Measurements from ENCODE around the gene SYF2. TPM values are rescaled to one million over a fixed set of nuclear protein-coding genes. Genes with fewer than 3 reads are reported as not detected.

The SYF2 gene
- total RNA-seq, result 44.0 and 46.8 TPM in 2 replicates

DNA sequence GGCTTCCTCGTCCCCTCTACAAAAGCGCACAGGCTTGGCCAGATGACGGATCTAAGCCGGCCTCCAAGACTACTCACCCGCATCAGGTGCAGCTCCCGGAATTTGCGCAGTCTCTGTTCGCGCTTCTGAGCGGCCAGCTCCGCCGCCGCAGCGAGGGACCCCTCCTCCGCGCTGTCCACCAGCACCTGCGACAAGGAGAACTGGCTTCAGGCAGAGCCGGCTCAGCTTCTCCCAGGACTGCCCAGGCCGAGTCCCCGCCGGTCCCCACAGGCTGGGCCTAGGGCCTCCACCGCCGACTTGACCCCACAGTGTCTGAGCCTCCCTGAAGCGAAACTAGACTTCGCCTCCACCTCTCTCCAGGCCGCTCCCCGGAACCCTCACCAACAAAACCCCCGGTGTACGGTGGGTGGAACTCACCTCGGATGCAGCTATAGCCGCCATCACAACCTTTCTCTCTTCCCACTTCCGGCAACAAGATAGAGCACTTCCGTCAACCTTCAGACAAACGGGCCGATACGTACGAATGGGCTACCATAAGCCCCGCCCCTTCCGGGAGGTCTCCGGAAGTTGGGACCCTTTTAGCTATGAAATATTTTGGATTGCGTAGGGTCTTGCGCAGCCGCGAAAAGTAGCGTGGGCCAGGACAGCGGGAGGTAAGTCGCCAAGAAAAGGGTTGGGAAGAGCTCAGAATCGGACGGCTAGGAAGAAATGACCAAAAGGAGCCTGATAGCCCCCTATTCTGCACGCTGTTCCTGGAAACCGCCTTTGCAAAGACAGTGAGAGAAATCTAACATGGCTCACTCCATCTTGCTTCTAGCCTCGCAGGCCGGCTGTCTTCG lies at the start of gene SYF2:
Gene SYF2, minus strand, starts transcription at position 476 of the 839 bp plus-strand sequence. Its CDS starts 35 bp downstream, at position 441.

DNA sequence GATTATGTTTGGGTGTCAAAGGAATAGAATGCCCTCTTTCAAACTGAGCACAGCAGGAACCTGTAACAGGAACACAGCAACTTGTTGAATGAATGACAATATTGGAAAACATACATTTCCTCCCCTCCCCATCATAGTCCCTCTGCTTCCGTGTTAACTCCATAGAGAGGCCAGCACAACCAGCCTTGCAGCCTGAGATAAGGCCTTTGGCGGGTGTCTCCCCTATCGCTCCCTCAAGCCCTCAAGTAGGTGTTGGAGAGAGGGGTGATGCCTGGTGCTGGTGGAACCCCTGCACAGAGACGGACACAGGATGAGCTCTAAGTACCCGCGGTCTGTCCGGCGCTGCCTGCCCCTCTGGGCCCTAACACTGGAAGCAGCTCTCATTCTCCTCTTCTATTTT lies 39.9 kb upstream of the SYF2 start, which contains the start of gene RHD:
Gene RHD, plus strand, starts transcription at position 272 of the 400 bp plus-strand sequence. Its CDS starts 39 bp downstream, at position 311.

GRCh38 chr1:25247024-25247828 lies 14.9 kb upstream of the SYF2 start, which contains the start of gene RSRP1:
Gene RSRP1, minus strand, starts transcription at chr1:25247454. Its CDS starts 491 bp downstream, at chr1:25246963.

Other genes with a start within 250 kb of the SYF2 start
- 51.3 and 56.4 TPM in 2 replicates for gene RSRP1, start 15.0 kb upstream of the SYF2 start, total RNA-seq
- not detected in 2 replicates for gene RHD, start 40.0 kb upstream of the SYF2 start, total RNA-seq
- 82.7 and 141 TPM in 2 replicates for gene TMEM50A, start 105.8 kb upstream of the SYF2 start, total RNA-seq
- gene RHCE, start 188.3 kb upstream of the SYF2 start, total RNA-seq, result 0.09 and 1.2 TPM in 2 replicates
- gene MACO1, start 198.4 kb upstream of the SYF2 start, total RNA-seq, result 8.5 and 14.2 TPM in 2 replicates

All from pericardium fibroblast (primary cell).